ENCODE measurements around the gene SRXN1.

GRCh38 chr20:668638-669037, 15.6 kb upstream of the SRXN1 start:
- no peak for TF ChIP-seq REST (IDR thresholded peaks at IDR 0.05; ENCODE audit: insufficient read depth in 1 of 2, low read depth in 2 of 2, low read length in 2 of 2)
- no peak for TF ChIP-seq POLR2AphosphoS5 (IDR thresholded peaks at IDR 0.05; ENCODE audit: low read depth, low read length)
- TF ChIP-seq TAF1 (IDR thresholded peaks at IDR 0.05; ENCODE audit: borderline replicate concordance, insufficient read depth, low read length) = no peak
- no peak for TF ChIP-seq SIN3A (IDR thresholded peaks at IDR 0.05; ENCODE audit: borderline replicate concordance, insufficient read depth, low read length)
- TF ChIP-seq FOXP2 (optimal IDR thresholded peaks at IDR 0.05; ENCODE audit: borderline replicate concordance, extremely low read depth, extremely low read length, insufficient read depth) = no peak
